Measurements from ENCODE around the gene ZNFX1. TPM values are rescaled to one million over a fixed set of nuclear protein-coding genes. Genes with fewer than 3 reads are reported as not detected.

ZNFX1 gene
- total RNA-seq, 1 experiment from 2014 or later = 11.0 TPM

DNA sequence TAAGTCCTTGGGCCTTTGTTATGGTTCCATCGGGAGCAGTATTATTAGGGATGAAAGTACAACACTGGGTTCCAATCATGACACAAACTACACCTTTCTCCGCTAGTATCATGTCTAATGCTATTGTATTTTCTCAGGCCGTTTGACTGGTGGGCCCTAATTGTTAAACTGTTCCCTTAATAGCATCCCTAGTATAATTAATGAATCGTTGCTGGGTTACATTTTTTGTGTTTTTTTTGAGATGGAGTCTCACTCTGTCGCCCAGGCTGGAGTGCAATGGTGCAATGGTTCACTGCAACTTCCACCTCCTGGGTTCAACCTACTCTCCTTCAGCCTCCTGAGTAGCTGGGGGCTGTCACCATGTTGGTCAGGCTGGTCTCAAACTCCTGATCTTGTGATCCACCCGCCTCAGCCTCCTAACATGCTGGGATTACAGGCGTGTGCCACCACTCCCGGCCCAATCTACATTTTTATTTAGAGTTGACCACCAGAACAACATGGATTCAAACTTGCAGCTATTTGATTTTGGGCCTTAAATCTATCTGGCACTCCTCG, 4.1 kb upstream of the ZNFX1 start:
- POLR2A ChIA-PET = interaction anchor here (0.6 to 1.3 kb wide), 4 partner anchors 9 to 290 kb away, joined by 3 to 5 read pairs (median 3); no protein-coding TSS in a partner anchor
- H3K27me3 Mint-ChIP-seq (ENCODE audit: low read depth) = no peaks in the 10 kb centered on the region; the same call in 1 of the 2 replicates
- H3K9me3 Mint-ChIP-seq = peaks cover 3% of the 10 kb centered on the region; the same call in 1 of the 2 replicates
- peak overlapping the region; percentile 100 for H3K4me3 Mint-ChIP-seq
- H3K36me3 Mint-ChIP-seq = peaks cover 87% of the 10 kb centered on the region
- TF ChIP-seq ZNF671 (CRISPR knock-in tag; IDR thresholded peaks at IDR 0.05) (peak; percentile 76; the same call in 1 of the 2 replicates), ZNF416 (CRISPR knock-in tag; IDR thresholded peaks at IDR 0.05) (peak; percentile 72; the same call in 1 of the 2 replicates), GRHL2 (CRISPR knock-in tag; IDR thresholded peaks at IDR 0.05; ENCODE audit: insufficient replicate concordance, severe bottlenecking) (no peak), JUN (CRISPR knock-in tag; IDR thresholded peaks at IDR 0.05) (no peak), JAZF1 (CRISPR knock-in tag; IDR thresholded peaks at IDR 0.05) (no peak), RELA (CRISPR knock-in tag; IDR thresholded peaks at IDR 0.05; ENCODE audit: borderline replicate concordance) (no peak), NFYB (CRISPR knock-in tag; conservative IDR thresholded peaks at IDR 0.05; ENCODE audit: low read depth) (no peak), TEAD4 (CRISPR knock-in tag; IDR thresholded peaks at IDR 0.05) (no peak), TCF7 (CRISPR knock-in tag; IDR thresholded peaks at IDR 0.05; ENCODE audit: low read depth) (no peak), FOXP1 (CRISPR knock-in tag; IDR thresholded peaks at IDR 0.05; ENCODE audit: borderline replicate concordance) (no peak), NFE2L1 (CRISPR knock-in tag; IDR thresholded peaks at IDR 0.05) (no peak), MXD4 (CRISPR knock-in tag; IDR thresholded peaks at IDR 0.05; ENCODE audit: borderline replicate concordance) (no peak), MYBL2 (CRISPR knock-in tag; IDR thresholded peaks at IDR 0.05) (no peak), RORB (CRISPR knock-in tag; IDR thresholded peaks at IDR 0.05) (no peak)
- TF ChIP-seq, protein P1, sequence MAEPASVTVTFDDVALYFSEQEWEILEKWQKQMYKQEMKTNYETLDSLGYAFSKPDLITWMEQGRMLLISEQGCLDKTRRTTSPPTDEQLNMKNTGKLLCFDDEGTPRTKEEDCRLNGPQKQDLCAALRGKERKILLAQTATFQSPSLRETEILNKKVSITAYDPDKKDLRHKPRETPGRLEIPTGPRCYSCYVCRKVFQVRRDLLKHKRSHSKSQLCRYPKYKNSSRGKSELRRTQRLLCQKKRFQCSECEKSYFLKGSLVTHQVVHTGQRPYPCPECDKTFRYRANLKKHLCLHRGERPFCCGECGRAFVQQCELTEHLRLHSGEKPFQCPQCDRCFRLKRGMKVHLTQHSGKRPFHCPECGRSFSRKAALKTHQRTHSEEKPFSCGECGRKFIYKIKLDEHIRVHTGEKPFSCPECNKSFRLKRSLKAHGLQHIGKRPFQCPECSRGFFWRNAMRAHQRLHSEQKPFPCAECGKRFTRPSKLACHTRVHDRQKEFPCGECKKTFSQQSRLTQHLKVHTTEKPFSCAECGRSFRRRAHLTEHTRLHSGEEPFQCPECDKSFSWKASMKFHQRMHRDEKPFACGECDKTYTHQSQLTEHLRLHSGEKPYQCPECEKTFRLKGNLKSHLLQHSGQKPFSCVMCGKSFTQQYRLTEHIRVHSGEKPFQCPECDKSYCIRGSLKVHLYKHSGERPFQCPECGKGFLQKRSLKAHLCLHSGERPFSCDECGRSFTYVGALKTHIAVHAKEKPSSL (CRISPR knock-in tag; conservative IDR thresholded peaks at IDR 0.05) = no peak
- TF ChIP-seq, protein P2, sequence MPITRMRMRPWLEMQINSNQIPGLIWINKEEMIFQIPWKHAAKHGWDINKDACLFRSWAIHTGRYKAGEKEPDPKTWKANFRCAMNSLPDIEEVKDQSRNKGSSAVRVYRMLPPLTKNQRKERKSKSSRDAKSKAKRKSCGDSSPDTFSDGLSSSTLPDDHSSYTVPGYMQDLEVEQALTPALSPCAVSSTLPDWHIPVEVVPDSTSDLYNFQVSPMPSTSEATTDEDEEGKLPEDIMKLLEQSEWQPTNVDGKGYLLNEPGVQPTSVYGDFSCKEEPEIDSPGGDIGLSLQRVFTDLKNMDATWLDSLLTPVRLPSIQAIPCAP (CRISPR knock-in tag; IDR thresholded peaks at IDR 0.05) = 0 out of 2 replicates have a peak, but pooled peaks have one; percentile 30
- TF ChIP-seq, protein P3, sequence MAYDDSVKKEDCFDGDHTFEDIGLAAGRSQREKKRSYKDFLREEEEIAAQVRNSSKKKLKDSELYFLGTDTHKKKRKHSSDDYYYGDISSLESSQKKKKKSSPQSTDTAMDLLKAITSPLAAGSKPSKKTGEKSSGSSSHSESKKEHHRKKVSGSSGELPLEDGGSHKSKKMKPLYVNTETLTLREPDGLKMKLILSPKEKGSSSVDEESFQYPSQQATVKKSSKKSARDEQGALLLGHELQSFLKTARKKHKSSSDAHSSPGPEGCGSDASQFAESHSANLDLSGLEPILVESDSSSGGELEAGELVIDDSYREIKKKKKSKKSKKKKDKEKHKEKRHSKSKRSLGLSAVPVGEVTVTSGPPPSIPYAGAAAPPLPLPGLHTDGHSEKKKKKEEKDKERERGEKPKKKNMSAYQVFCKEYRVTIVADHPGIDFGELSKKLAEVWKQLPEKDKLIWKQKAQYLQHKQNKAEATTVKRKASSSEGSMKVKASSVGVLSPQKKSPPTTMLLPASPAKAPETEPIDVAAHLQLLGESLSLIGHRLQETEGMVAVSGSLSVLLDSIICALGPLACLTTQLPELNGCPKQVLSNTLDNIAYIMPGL (CRISPR knock-in tag; IDR thresholded peaks at IDR 0.05) = no peak
- TF ChIP-seq, protein P4, sequence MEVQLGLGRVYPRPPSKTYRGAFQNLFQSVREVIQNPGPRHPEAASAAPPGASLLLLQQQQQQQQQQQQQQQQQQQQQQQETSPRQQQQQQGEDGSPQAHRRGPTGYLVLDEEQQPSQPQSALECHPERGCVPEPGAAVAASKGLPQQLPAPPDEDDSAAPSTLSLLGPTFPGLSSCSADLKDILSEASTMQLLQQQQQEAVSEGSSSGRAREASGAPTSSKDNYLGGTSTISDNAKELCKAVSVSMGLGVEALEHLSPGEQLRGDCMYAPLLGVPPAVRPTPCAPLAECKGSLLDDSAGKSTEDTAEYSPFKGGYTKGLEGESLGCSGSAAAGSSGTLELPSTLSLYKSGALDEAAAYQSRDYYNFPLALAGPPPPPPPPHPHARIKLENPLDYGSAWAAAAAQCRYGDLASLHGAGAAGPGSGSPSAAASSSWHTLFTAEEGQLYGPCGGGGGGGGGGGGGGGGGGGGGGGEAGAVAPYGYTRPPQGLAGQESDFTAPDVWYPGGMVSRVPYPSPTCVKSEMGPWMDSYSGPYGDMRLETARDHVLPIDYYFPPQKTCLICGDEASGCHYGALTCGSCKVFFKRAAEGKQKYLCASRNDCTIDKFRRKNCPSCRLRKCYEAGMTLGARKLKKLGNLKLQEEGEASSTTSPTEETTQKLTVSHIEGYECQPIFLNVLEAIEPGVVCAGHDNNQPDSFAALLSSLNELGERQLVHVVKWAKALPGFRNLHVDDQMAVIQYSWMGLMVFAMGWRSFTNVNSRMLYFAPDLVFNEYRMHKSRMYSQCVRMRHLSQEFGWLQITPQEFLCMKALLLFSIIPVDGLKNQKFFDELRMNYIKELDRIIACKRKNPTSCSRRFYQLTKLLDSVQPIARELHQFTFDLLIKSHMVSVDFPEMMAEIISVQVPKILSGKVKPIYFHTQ (CRISPR knock-in tag; IDR thresholded peaks at IDR 0.05) = peak; percentile 36; the same call in 1 of the 2 replicates
- TF ChIP-seq, protein P5, sequence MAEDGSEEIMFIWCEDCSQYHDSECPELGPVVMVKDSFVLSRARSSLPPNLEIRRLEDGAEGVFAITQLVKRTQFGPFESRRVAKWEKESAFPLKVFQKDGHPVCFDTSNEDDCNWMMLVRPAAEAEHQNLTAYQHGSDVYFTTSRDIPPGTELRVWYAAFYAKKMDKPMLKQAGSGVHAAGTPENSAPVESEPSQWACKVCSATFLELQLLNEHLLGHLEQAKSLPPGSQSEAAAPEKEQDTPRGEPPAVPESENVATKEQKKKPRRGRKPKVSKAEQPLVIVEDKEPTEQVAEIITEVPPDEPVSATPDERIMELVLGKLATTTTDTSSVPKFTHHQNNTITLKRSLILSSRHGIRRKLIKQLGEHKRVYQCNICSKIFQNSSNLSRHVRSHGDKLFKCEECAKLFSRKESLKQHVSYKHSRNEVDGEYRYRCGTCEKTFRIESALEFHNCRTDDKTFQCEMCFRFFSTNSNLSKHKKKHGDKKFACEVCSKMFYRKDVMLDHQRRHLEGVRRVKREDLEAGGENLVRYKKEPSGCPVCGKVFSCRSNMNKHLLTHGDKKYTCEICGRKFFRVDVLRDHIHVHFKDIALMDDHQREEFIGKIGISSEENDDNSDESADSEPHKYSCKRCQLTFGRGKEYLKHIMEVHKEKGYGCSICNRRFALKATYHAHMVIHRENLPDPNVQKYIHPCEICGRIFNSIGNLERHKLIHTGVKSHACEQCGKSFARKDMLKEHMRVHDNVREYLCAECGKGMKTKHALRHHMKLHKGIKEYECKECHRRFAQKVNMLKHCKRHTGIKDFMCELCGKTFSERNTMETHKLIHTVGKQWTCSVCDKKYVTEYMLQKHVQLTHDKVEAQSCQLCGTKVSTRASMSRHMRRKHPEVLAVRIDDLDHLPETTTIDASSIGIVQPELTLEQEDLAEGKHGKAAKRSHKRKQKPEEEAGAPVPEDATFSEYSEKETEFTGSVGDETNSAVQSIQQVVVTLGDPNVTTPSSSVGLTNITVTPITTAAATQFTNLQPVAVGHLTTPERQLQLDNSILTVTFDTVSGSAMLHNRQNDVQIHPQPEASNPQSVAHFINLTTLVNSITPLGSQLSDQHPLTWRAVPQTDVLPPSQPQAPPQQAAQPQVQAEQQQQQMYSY (CRISPR knock-in tag; IDR thresholded peaks at IDR 0.05) = no peak
- TF ChIP-seq, protein P6, sequence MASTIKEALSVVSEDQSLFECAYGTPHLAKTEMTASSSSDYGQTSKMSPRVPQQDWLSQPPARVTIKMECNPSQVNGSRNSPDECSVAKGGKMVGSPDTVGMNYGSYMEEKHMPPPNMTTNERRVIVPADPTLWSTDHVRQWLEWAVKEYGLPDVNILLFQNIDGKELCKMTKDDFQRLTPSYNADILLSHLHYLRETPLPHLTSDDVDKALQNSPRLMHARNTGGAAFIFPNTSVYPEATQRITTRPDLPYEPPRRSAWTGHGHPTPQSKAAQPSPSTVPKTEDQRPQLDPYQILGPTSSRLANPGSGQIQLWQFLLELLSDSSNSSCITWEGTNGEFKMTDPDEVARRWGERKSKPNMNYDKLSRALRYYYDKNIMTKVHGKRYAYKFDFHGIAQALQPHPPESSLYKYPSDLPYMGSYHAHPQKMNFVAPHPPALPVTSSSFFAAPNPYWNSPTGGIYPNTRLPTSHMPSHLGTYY (CRISPR knock-in tag; IDR thresholded peaks at IDR 0.05) = peak; percentile 77; the same call in 1 of the 2 replicates
- TF ChIP-seq, protein P7, sequence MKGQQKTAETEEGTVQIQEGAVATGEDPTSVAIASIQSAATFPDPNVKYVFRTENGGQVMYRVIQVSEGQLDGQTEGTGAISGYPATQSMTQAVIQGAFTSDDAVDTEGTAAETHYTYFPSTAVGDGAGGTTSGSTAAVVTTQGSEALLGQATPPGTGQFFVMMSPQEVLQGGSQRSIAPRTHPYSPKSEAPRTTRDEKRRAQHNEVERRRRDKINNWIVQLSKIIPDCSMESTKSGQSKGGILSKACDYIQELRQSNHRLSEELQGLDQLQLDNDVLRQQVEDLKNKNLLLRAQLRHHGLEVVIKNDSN (CRISPR knock-in tag; IDR thresholded peaks at IDR 0.05) = no peak
- H3K4me1 Mint-ChIP-seq = peaks cover 70% of the 10 kb centered on the region
- ATAC-seq = no peak
- H3K27ac Mint-ChIP-seq = peak overlapping the region; percentile 95
- no peak for DNase-seq (ENCODE audit: low spot score)
- CTCF ChIA-PET = interaction anchor here (0.8 to 3.7 kb wide), 3 partner anchors 9 to 65 kb away, joined by 3 to 15 read pairs (median 3); no protein-coding TSS in a partner anchor

All from WTC11 (cell line).